OCI-LY7 (cell line): ENCODE data around the gene SLC35F1. TPM values are rescaled to one million over a fixed set of nuclear protein-coding genes. Genes with fewer than 3 reads are reported as not detected.

ENCODE experiments used
- BruUV-seq: library from RNA; stranded (reverse); fragments of 400-500 nt; replicated peaks from 2 replicates; lab custom pipeline; 2021; lab: Mats Ljungman, UMichigan
- CTCF ChIA-PET: fragments of 300-600 bp; sonication (Branson Sonifier 250); formaldehyde crosslinking; loops from one replicate; lab custom pipeline; 2022; ENCODE audit warnings: antibody characterized with exemption; ENCODE audit not compliant: unreplicated experiment; lab: Charles Lee
- POLR2A ChIA-PET: fragments of 300-600 bp; sonication (Branson Sonifier 250); formaldehyde crosslinking; loops from one replicate; lab custom pipeline; 2022; ENCODE audit warnings: antibody characterized with exemption; lab: Charles Lee
- DNase-seq: peaks from one replicate; pipeline ENCODE4 v3.0.0-alpha.2; 2015; ENCODE audit warnings: low spot score
- H2AFZ ChIP-seq: fragments of 200-600 bp; sonication (generic), shearing (Covaris generic); 2 replicates; pipeline ENCODE4 v1.6.1; 2014; ENCODE audit warnings: mild to moderate bottlenecking, antibody characterized with exemption, low read length, moderate library complexity
- H3K27ac ChIP-seq: fragments of 200-600 bp; sonication (generic); 2 replicates; pipeline ENCODE4 v1.5.1; 2014; ENCODE audit warnings: mixed run types, low read depth, mild to moderate bottlenecking, moderate library complexity, low read length, inconsistent platforms; ENCODE audit not compliant: poor library complexity, severe bottlenecking
- H3K36me3 ChIP-seq: fragments of 200-600 bp; sonication (generic); 2 replicates; pipeline ENCODE4 v1.6.1; 2014; ENCODE audit warnings: mild to moderate bottlenecking, antibody characterized with exemption, low read length, moderate library complexity, mixed read lengths; ENCODE audit not compliant: insufficient read depth
- H3K4me1 ChIP-seq: fragments of 200-600 bp; sonication (generic); 2 replicates; pipeline ENCODE4 v1.5.1; 2014; ENCODE audit warnings: mild to moderate bottlenecking, low read length; ENCODE audit not compliant: insufficient read depth, poor library complexity, severe bottlenecking
- H3K4me2 ChIP-seq: fragments of 200-600 bp; sonication (generic); 2 replicates; pipeline ENCODE4 v1.6.1; 2014; ENCODE audit warnings: mild to moderate bottlenecking, low read length
- H3K4me3 ChIP-seq: fragments of 200-600 bp; sonication (generic); 2 replicates; pipeline ENCODE4 v1.5.1; 2014; ENCODE audit warnings: mild to moderate bottlenecking, low read depth, low read length; ENCODE audit not compliant: poor library complexity, severe bottlenecking
- H3K79me2 ChIP-seq: fragments of 200-600 bp; sonication (generic); 2 replicates; pipeline ENCODE4 v1.6.1; 2016; ENCODE audit warnings: low read depth, mild to moderate bottlenecking, low read length, moderate library complexity, mixed read lengths; ENCODE audit not compliant: insufficient read depth
- H3K9me2 ChIP-seq: fragments of 200-600 bp; sonication (generic); 2 replicates; pipeline ENCODE4 v1.6.1; 2016; ENCODE audit warnings: mild to moderate bottlenecking, low read length, mixed read lengths; ENCODE audit not compliant: insufficient read depth
- H3K9me3 ChIP-seq: fragments of 200-600 bp; sonication (generic); 2 replicates; pipeline ENCODE4 v1.6.1; 2014; ENCODE audit warnings: mild to moderate bottlenecking, mixed run types, low read length, mixed read lengths
- H4K20me1 ChIP-seq: fragments of 200-600 bp; sonication (generic); 2 replicates; pipeline ENCODE4 v1.6.1; 2014; ENCODE audit warnings: mild to moderate bottlenecking, antibody characterized with exemption, low read length, moderate library complexity, mixed read lengths; ENCODE audit not compliant: insufficient read depth
- EZH2phosphoT487 ChIP-seq: fragments of 200-600 bp; sonication (generic); IDR thresholded peaks from 2 replicates; pipeline ENCODE4 v1.6.1; 2018; ENCODE audit warnings: low read depth, borderline replicate concordance, mild to moderate bottlenecking, mixed run types, antibody characterized with exemption, low read length, moderate library complexity, mixed read lengths
- intact Hi-C: fragments of 100-400 bp; cut with micrococcal nuclease; formaldehyde crosslinking; loops from one replicate; pipeline ENCODE4 v1.10.0; 2022; ENCODE audit not compliant: unreplicated experiment
- total RNA-seq, 2 experiments: library from RNA; depleted of rRNA in 1 of 2; stranded (reverse); fragments of >200 nt in 1 of 2; shearing (Covaris generic) in 1 of 2; gene quantifications; 2 replicates each; pipeline ENCODE4 v1.2.3, GENCODE V29; 2014 to 2022
- TF ChIP-seq, protein P1 (sequence below): fragments of 200-600 bp; sonication (generic); conservative IDR thresholded peaks from 2 replicates; pipeline ENCODE4 v1.5.1; 2014; ENCODE audit warnings: mild to moderate bottlenecking, antibody characterized with exemption, low read length, moderate library complexity, mixed read lengths

Gene SLC35F1
- total RNA-seq, 2 experiments from 2014 or later, result 0.03 TPM; not detected in 1

- H3K4me1 ChIP-seq, result no peaks in the 10 kb centered on the region
- H3K9me2 ChIP-seq, result no peaks in the 10 kb centered on the region
- BruUV-seq, result no TSS peak
- no peak overlapping the region for H3K4me2 ChIP-seq
- intact Hi-C loops, result no loop called here
- H4K20me1 ChIP-seq, result no peaks in the 10 kb centered on the region
- ChIA-PET POLR2A (interaction anchor here (0.7 kb wide), 1 partner anchor 47 kb away, joined by 3 read pairs; no protein-coding TSS in a partner anchor), CTCF (no interaction called here)
- H3K36me3 ChIP-seq, result no peaks in the 10 kb centered on the region
- TF ChIP-seq, protein P1, sequence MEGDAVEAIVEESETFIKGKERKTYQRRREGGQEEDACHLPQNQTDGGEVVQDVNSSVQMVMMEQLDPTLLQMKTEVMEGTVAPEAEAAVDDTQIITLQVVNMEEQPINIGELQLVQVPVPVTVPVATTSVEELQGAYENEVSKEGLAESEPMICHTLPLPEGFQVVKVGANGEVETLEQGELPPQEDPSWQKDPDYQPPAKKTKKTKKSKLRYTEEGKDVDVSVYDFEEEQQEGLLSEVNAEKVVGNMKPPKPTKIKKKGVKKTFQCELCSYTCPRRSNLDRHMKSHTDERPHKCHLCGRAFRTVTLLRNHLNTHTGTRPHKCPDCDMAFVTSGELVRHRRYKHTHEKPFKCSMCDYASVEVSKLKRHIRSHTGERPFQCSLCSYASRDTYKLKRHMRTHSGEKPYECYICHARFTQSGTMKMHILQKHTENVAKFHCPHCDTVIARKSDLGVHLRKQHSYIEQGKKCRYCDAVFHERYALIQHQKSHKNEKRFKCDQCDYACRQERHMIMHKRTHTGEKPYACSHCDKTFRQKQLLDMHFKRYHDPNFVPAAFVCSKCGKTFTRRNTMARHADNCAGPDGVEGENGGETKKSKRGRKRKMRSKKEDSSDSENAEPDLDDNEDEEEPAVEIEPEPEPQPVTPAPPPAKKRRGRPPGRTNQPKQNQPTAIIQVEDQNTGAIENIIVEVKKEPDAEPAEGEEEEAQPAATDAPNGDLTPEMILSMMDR, result no peak
- no peak for TF ChIP-seq EZH2phosphoT487
- H3K79me2 ChIP-seq, result no peaks in the 10 kb centered on the region
- no peaks in the 10 kb centered on the region for H3K9me3 ChIP-seq
- H3K4me3 ChIP-seq, result no peak overlapping the region
- DNase-seq, result no peak
- no peak overlapping the region for H3K27ac ChIP-seq
- H2AFZ ChIP-seq, result no peak overlapping the region
These were observed 311.1 kb downstream of the SLC35F1 start for GRCh38 chr6:118218156-118218555.

DNA sequence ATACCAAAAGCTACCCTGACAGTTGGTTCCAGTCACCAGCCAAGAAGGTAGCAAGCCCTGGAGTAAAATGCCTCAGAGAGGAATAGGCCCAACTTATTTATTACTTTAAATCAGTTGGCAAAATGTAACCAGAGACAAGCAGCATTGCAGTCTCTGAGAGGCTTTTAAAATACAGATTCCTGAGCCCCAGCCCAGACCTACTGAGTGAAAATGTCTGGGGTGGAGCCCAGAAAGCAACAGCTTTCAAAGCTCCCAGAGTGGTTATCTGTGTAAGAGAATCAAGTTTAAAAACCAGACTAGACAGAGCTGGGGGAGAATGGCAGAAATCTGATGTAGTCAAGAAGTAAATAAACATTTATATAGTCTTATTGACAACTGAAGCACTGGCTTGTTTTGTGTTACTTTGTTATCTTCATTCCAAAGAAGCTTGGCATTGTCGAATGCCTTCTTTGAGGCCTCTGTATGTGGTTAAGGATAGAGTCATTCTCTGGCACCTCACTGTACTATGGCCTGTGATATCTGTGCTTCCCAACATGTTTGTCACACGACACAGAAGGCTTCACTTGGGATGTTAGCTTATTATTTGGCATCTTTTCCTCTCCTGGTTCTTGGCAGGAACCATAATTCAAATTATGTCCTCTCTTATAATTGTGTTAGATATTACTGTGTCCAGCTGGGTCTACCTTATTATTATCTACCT lies 313.5 kb downstream of the SLC35F1 start:
- ChIA-PET POLR2A (interaction anchor here (0.8 kb wide), 1 partner anchor 32 kb away, joined by 3 read pairs; no protein-coding TSS in a partner anchor), CTCF (no interaction called here)
- H3K9me3 ChIP-seq, result no peaks in the 10 kb centered on the region
- H3K27ac ChIP-seq, result no peak overlapping the region
- H4K20me1 ChIP-seq, result no peaks in the 10 kb centered on the region
- H3K79me2 ChIP-seq, result no peaks in the 10 kb centered on the region
- no peaks in the 10 kb centered on the region for H3K36me3 ChIP-seq
- no TSS peak for BruUV-seq
- no peak overlapping the region for H2AFZ ChIP-seq
- no peaks in the 10 kb centered on the region for H3K9me2 ChIP-seq
- H3K4me2 ChIP-seq, result no peak overlapping the region
- H3K4me3 ChIP-seq, result no peak overlapping the region
- DNase-seq, result no peak
- H3K4me1 ChIP-seq, result no peaks in the 10 kb centered on the region
- TF ChIP-seq, protein P1, result no peak
- no peak for TF ChIP-seq EZH2phosphoT487
- intact Hi-C loops, result no loop called here

- intact Hi-C loops, result no loop called here
- no TSS peak for BruUV-seq
- no peaks in the 10 kb centered on the region for H3K79me2 ChIP-seq
- no peaks in the 10 kb centered on the region for H4K20me1 ChIP-seq
- no peak overlapping the region for H2AFZ ChIP-seq
- no peaks in the 10 kb centered on the region for H3K9me2 ChIP-seq
- TF ChIP-seq, protein P1, result no peak
- TF ChIP-seq EZH2phosphoT487, result no peak
- H3K4me1 ChIP-seq, result no peaks in the 10 kb centered on the region
- H3K27ac ChIP-seq, result no peak overlapping the region
- no peak overlapping the region for H3K4me2 ChIP-seq
- no peak overlapping the region for H3K4me3 ChIP-seq
- POLR2A ChIA-PET, result no interaction called here
- CTCF ChIA-PET, result no interaction called here
- no peaks in the 10 kb centered on the region for H3K9me3 ChIP-seq
- no peaks in the 10 kb centered on the region for H3K36me3 ChIP-seq
- DNase-seq, result no peak
These were observed 316.3 kb downstream of the SLC35F1 start for GRCh38 chr6:118223316-118223715.
